HG03565 (cell line): ENCODE results near the gene FFAR4.
"Not testable (repeated sequence)": the region's sequence is repeated elsewhere in the genome, so short reads cannot be mapped to it uniquely, and the experiment has no call there.

Experiments
- ATAC-seq: cut with Tn5 transposase; IDR thresholded peaks from one replicate; pipeline ENCODE4 v1.9.1; 2021; ENCODE audit warnings: mild to moderate bottlenecking, moderate library complexity; ENCODE audit not compliant: unreplicated experiment

The FFAR4 gene

GRCh38 chr10:93566435-93567276, at the start of gene FFAR4:
Gene FFAR4, plus strand, starts transcription at chr10:93566665. Its CDS starts 56 bp downstream, at chr10:93566721.
- no peak for ATAC-seq

GRCh38 chr10:93518531-93518930, 47.9 kb upstream of the FFAR4 start:
- no peak for ATAC-seq

- no peak for ATAC-seq
Measured at GRCh38 chr10:93535293-93535692, 31.2 kb upstream of the FFAR4 start.

- ATAC-seq, result not testable (repeated sequence)
Measured at GRCh38 chr10:93540871-93541270, 25.6 kb upstream of the FFAR4 start.

DNA sequence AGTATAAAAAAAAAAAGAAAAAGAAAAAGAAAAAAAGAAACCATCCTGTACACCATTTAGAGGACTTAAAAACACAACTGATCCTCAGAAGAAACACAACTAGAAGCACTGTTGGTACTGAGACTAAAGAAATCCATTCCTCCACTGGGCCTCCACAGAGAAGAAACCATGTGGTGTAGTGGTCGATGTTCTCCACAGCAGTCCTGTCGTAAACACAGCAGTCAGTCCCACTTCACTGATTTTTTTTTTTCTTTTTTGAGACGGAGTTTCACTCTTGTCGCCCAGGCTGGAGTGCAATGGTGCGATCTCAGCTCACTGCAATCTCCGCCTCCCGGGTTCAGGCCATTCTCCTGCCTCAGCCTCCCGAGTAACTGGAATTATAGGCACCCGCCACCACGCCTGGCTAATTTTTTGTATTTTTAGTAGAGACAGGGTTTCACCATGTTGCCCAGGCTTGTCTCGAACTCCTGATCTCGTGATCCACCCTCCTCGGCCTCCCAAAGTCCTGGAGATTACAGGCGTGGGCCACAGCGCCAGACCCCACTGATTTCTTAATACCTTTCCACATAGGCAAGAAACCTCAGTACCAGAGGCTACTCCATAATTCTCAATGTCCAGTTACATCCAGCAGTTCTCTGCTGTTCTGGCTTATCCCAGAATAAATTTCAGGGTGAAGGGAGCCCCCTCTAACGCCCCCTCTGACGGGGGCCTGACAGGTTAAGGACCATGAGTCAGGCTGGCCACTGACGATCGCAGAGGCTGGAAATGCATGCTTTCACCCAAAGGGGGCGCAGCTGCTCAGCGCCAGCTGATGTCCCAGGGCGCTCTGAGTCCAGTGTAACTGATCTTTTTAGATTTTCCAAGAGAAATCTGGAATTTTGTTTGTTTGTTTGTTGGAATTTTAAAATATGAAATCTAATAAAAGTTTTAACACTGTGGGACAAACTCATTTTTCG, 24.8 kb upstream of the FFAR4 start:
- no peak for ATAC-seq

GRCh38 chr10:93542358-93542791, 24.1 kb upstream of the FFAR4 start:
- ATAC-seq, result no peak

GRCh38 chr10:93546995-93547394, 19.5 kb upstream of the FFAR4 start:
- not testable (repeated sequence) for ATAC-seq

DNA sequence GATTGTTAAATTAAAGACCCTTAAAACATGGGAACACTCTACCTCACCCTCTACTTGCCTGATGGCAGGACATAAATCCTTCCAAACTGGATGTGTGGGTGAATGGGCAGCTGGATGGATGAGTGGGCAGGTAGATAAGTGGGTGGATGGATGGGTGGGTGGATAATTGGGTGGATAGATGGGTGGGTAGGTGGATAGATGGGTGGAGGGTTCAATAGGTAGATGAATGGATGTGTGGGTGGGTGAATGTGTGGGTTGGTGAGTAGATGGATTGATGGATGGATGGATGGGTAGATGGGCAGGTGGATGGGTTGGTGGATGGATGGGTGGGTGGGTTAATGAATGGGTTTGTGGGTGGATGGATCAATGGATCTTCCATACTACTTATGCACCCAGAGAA, 18.9 kb upstream of the FFAR4 start:
- ATAC-seq, result no peak

DNA sequence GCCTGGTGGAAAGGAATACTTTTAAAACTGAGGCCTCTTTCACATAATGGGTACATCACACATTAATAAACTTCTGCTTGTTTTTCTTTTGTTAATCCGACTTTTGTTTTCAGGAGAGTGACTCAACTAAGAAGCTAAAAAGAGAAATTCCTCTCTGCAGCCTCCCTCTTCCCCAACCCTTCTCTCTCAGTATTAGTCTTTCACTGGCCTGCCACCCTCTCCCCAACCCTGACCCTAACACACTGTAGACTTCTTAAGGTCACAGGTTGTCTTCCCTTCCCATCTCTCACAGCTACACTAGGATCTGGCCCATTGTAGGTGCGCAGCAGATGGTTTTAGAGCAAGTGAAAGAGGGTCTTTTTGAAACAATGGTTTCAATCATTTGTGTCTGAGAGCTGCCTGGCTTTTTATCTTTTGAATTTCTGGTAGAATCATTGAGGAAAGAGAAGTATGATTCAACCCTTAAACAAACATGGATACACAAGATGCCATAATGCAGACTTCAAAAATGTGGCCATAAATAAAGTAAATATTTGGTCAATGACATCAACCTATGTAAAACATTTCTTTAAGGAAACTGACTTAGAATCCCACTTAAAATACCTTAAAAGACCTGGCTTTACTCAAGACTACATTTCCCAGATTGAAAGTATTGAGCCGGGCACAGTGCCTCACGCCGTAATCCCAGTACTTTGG, 17.9 kb upstream of the FFAR4 start:
- no peak for ATAC-seq

DNA sequence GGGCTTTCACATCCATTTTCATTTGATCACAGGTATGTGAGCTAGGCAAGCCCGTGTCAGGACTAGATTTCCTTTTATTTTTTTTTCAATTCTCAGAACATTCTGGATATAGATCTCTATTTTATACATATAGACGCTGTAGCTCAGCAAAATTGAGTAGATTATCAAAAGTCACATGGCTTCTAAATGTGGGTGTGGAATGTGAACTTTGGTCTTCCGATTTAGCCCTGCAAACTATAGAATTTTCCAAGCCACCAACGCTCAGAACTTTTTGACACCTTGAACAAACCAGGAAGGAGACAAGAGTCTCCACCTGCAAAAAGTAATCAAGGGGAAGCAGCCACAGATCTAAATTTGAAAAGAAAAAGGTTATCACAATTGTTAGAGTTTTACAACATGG, 15.9 kb upstream of the FFAR4 start:
- ATAC-seq, result no peak

DNA sequence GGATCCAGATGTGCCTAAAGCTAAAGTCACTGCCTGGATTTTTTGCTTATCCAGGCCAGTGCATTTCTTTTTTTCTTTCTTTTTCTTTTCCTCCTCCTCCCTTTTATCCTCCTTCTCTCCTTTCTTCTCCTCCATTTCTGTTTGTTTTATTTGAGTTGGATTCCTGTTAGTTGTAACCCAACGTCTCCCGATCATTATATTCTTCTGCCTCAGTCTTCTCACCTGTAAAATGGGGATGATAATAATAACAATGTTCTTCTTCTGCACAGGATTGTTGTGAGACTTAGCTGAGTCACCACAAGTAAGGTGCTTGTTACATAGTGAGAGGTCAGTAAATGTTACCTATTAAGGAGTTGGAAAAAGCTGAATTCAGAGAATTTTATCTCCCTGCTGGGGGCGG, 13.7 kb upstream of the FFAR4 start:
- no peak for ATAC-seq

- ATAC-seq, result no peak
Measured at GRCh38 chr10:93553482-93554315, 12.8 kb upstream of the FFAR4 start.

- no peak for ATAC-seq
Measured at GRCh38 chr10:93554316-93554663, 12.2 kb upstream of the FFAR4 start.

GRCh38 chr10:93554760-93555432, 11.6 kb upstream of the FFAR4 start:
- no peak for ATAC-seq

GRCh38 chr10:93559490-93559889, 7.0 kb upstream of the FFAR4 start:
- no peak for ATAC-seq

DNA sequence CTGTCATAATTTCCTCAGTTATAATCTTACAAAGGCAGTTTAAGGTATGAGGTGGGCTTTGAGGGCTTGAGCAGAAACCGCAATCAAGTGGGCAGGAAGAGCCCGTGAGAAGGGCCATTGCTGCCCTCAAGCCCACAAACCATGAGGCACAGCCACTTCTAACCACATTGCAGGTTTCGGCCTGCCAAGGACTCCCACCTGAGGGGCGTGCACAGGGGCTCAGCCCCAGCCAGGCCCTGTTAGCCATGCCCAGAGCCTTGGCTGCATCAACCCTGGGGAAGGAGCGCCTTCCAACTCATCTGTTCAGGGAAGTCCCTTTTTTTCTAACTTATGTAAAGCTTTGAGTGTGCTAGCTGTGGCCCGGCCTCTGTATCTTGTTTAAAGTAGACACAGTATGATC, 5.9 kb upstream of the FFAR4 start:
- ATAC-seq, result no peak

DNA sequence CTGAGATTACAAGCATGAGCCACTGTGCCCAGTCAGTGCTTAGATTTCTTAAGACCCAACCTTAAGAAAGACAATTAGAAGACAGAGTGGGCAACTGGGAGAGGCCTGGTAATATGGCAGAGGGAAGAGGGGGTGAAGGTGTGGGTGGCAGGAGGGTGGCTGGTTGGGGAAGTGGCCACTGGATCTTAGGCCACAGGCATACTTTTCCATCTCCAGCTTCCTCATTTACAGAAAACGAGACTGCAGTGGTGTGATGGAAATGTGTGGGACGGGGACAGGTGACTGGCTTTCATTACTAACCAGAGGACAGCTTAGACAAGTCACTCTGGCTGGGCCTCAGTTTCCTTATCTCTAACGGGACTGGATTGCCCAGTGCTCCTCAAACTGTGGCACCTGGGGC, 1.0 kb upstream of the FFAR4 start:
- no peak for ATAC-seq

DNA sequence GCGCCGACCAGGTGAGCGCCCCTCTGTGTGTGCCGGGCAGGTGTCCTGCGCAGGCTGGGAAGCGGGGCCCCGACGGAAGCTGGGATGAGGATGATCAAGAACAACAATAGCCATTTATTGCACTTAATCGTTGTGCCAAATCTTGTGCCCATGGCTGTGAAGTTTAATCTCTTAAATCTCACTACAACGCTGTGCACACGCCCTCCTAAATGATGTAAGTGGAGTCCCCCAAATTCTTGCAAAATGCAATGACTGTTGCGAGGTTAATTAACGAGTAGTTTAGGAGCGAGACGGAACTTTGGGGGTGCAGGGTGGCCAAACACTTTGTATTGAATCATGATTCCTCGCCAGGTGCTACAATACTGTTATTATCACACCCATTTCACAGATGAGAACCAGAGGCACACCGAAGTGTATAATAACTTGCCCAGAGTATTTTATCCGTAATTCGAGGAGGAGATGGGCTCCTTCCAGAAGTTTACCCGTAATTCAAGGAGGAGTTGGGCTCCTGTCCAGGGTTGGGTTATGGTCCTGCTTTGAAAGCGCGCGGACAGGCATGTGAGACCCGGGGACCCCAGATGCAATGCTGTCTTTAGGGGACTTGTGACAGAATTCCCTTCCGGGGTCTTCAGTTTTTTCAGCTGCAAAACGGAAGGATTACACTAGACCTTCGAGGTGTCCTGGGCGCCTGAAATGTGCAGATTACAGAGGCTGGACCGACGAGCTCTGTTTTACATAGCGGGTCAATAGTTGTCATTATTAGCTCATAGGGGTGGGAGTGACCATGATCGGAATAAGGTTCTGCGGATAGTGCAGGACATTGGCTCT, 1.0 kb downstream of the FFAR4 start:
- no peak for ATAC-seq

DNA sequence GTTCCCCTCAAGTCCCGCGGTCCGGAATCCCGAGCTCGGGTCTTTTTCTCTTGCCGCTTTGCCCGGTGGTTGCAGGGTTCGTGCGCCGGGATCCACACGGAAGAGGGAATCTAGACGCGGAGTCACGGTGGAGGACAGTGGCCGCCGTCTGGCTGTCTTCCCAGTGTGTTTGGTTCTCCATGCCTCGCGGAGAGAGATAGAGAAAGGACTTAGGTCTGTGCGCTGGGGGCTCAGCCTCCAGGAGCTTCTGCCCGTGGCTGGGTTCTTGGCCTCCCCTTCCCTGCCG, 1.6 kb downstream of the FFAR4 start:
- no peak for ATAC-seq
